Spleen (tissue), 7 donors: Measurements from ENCODE around the gene APOBEC3G.

ENCODE experiments used
- POLR2A ChIP-seq, 3 donors: fragments of 450-650 bp; IDR thresholded peaks; one replicate each; pipeline ENCODE4 v1.5.1; 2017; ENCODE audit warnings: antibody characterized with exemption in 3 of 3, mild to moderate bottlenecking in 1 of 3
- POLR2AphosphoS5 ChIP-seq, 3 donors: sonication (generic); formaldehyde crosslinking; IDR thresholded peaks; one replicate each; pipeline ENCODE4 v1.5.1; 2017; ENCODE audit warnings: antibody characterized with exemption in 3 of 3
- TF ChIP-seq, protein P1 (sequence below), 11 experiments: fragments of 200-600 bp in 7 of 11; fragments of 450-650 bp in 4 of 11; sonication (generic) in 4 of 11; IDR thresholded peaks in 8 of 11; conservative IDR thresholded peaks in 3 of 11; 1 replicate in 7 of 11; 2 replicates in 4 of 11; pipeline versions ENCODE4 v1.4.0 to v1.8.0; 2016 to 2021; ENCODE audit warnings: antibody characterized with exemption in 11 of 11, inconsistent platforms in 4 of 11, mild to moderate bottlenecking in 1 of 11
- donor health status: DM: no; HTN: no; CAD: no; lungs with moderate emphysema.
- donor health status: DM: no; HTN: no; CAD: no.
- donor health status: DM: no; HTN: no; CAD: no.

DNA sequence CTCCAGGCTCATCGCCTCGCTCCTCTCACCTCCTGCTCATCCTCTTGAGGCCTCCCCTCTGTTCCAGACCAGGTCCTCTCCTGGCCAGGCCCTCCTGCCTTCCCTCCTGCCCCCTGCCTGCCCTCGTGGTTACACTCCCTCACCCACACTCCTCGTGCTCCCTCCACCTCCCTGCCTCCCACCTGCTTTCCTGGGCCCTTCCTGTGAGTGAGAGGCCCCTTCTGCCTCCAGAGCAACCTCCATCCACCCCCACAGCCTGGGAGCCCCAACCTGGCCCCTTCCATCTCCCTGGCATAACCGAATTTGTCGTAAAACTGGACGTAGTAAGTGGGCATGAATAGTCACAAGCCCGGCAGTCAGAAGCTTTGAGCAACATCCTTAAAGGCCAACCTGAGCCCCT lies 4.5 kb downstream of the APOBEC3G start:
- TF ChIP-seq POLR2A (IDR thresholded peaks at IDR 0.05) (no peak), POLR2AphosphoS5 (IDR thresholded peaks at IDR 0.05) (no peak)
- TF ChIP-seq, protein P1, sequence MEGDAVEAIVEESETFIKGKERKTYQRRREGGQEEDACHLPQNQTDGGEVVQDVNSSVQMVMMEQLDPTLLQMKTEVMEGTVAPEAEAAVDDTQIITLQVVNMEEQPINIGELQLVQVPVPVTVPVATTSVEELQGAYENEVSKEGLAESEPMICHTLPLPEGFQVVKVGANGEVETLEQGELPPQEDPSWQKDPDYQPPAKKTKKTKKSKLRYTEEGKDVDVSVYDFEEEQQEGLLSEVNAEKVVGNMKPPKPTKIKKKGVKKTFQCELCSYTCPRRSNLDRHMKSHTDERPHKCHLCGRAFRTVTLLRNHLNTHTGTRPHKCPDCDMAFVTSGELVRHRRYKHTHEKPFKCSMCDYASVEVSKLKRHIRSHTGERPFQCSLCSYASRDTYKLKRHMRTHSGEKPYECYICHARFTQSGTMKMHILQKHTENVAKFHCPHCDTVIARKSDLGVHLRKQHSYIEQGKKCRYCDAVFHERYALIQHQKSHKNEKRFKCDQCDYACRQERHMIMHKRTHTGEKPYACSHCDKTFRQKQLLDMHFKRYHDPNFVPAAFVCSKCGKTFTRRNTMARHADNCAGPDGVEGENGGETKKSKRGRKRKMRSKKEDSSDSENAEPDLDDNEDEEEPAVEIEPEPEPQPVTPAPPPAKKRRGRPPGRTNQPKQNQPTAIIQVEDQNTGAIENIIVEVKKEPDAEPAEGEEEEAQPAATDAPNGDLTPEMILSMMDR (IDR thresholded peaks at IDR 0.05 in 8 of 11, conservative IDR thresholded peaks at IDR 0.05 in 3 of 11) = no peak
